Measurements from ENCODE around the gene ZBTB5. TPM values are rescaled to one million over a fixed set of nuclear protein-coding genes. Genes with fewer than 3 reads are reported as not detected.

Gene ZBTB5
- total and polyA plus RNA-seq, 2 of the 4 experiments (the other 2 are of a cell fraction): 6.3 to 9.1 TPM

DNA sequence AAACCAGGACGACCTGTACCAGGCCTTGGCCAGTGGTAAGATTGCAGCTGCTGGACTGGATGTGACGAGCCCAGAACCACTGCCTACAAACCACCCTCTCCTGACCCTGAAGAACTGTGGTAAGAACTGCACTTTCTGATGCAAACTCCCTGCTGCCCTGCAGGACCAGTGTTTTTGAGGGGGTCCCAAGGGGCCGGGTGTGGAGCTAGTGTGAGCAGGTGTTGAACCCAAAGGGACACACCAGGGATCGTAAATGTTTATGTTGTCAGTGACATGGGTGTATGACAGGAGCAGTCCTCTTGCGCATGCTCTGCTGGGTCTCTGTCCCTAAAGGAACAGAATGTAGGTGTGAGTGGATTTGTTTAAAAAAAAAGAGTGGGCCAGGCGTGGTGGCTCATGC is 33.2 kb downstream of the ZBTB5 start:
- H2BK5ac ChIP-seq (ENCODE audit: low read depth, low read length, poor library complexity, severe bottlenecking): no peak overlapping the region
- dilution Hi-C loops (cut with HindIII; ENCODE audit: low sequenced_read_pairs, unreplicated experiment) (no loop called here), intact Hi-C loops (cut with micrococcal nuclease) (no loop called here), in situ Hi-C loops (cut with MboI; ENCODE audit: low sequenced_read_pairs) (no loop called here)
- ChIA-PET CTCF (no interaction called here), POLR2A (ENCODE audit: unreplicated experiment) (no interaction called here)
- DNase-seq (no peak), ATAC-seq (ENCODE audit: low read depth) (no peak)
- H2BK20ac ChIP-seq (ENCODE audit: low read depth, low read length): no peak overlapping the region
- H3K56ac ChIP-seq (ENCODE audit: extremely low read depth, insufficient read depth, low read length): no peak overlapping the region
- WGBS, 2 experiments (ENCODE audit: extremely low coverage in 2 of 2, insufficient read length in 1 of 2): 100% methylated on average over 2 of the region's 6 CpGs; no CpG with 5 or more reads in 1 of the 2 experiments
- H2BK120ac ChIP-seq (ENCODE audit: low read depth, low read length): no peak overlapping the region
- no peak overlapping the region for H3K9ac ChIP-seq (ENCODE audit: low read depth, low read length)
- H3K18ac ChIP-seq (ENCODE audit: low read depth, low read length): no peak overlapping the region
- no peak overlapping the region for H2AK9ac ChIP-seq (replicated peaks; ENCODE audit: low read depth, low read length, poor library complexity)
- TF ChIP-seq SMC3 (IDR thresholded peaks at IDR 0.05; ENCODE audit: low read depth, low read length) (no peak), MXI1 (IDR thresholded peaks at IDR 0.05; ENCODE audit: borderline replicate concordance, low read depth, low read length) (no peak), BHLHE40 (IDR thresholded peaks at IDR 0.05; ENCODE audit: low read depth, low read length) (no peak), CHD1 (IDR thresholded peaks at IDR 0.05; ENCODE audit: low read depth, low read length) (no peak), MAFK (IDR thresholded peaks at IDR 0.05; ENCODE audit: low read depth, low read length) (no peak), NFE2L2 (IDR thresholded peaks at IDR 0.05; ENCODE audit: low read depth, low read length) (no peak), POLR2A (IDR thresholded peaks at IDR 0.05; ENCODE audit: low read depth, low read length) (no peak), RFX5 (IDR thresholded peaks at IDR 0.05; ENCODE audit: low read depth, low read length) (no peak), RAD21 (IDR thresholded peaks at IDR 0.05; ENCODE audit: low read length) (no peak), RCOR1 (IDR thresholded peaks at IDR 0.05; ENCODE audit: insufficient replicate concordance, low read length) (no peak), CEBPB (IDR thresholded peaks at IDR 0.05; ENCODE audit: low read depth, low read length) (no peak)
- TF ChIP-seq, protein P1, sequence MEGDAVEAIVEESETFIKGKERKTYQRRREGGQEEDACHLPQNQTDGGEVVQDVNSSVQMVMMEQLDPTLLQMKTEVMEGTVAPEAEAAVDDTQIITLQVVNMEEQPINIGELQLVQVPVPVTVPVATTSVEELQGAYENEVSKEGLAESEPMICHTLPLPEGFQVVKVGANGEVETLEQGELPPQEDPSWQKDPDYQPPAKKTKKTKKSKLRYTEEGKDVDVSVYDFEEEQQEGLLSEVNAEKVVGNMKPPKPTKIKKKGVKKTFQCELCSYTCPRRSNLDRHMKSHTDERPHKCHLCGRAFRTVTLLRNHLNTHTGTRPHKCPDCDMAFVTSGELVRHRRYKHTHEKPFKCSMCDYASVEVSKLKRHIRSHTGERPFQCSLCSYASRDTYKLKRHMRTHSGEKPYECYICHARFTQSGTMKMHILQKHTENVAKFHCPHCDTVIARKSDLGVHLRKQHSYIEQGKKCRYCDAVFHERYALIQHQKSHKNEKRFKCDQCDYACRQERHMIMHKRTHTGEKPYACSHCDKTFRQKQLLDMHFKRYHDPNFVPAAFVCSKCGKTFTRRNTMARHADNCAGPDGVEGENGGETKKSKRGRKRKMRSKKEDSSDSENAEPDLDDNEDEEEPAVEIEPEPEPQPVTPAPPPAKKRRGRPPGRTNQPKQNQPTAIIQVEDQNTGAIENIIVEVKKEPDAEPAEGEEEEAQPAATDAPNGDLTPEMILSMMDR (conservative IDR thresholded peaks at IDR 0.05; ENCODE audit: low read depth, low read length): no peak
- TF ChIP-seq, protein P2, sequence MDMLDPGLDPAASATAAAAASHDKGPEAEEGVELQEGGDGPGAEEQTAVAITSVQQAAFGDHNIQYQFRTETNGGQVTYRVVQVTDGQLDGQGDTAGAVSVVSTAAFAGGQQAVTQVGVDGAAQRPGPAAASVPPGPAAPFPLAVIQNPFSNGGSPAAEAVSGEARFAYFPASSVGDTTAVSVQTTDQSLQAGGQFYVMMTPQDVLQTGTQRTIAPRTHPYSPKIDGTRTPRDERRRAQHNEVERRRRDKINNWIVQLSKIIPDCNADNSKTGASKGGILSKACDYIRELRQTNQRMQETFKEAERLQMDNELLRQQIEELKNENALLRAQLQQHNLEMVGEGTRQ (IDR thresholded peaks at IDR 0.05; ENCODE audit: low read depth, low read length): no peak
- no peak overlapping the region for H2AK5ac ChIP-seq (ENCODE audit: low read depth, low read length)
- H3K79me1 ChIP-seq (ENCODE audit: low read depth in 1 of 2, low read length in 2 of 2): peaks cover 33 to 37% of the 10 kb centered on the region in 2 experiments
- peaks cover 3% of the 10 kb centered on the region; the same call in 1 of the 2 replicates for H3K9me1 ChIP-seq (ENCODE audit: insufficient read depth, low read length)
- H3K4me2 ChIP-seq (ENCODE audit: low read depth, low read length): no peak overlapping the region
- H4K5ac ChIP-seq (ENCODE audit: low read depth, low read length): no peak overlapping the region
- no peak overlapping the region for H4K91ac ChIP-seq (ENCODE audit: insufficient read depth, low read depth, low read length)
- no peak overlapping the region for H2BK15ac ChIP-seq (ENCODE audit: low read depth, low read length)
- peaks cover 11% of the 10 kb centered on the region; the same call in 1 of the 2 replicates for H4K20me1 ChIP-seq (ENCODE audit: insufficient read depth, low read length)
- H2AFZ ChIP-seq (replicated peaks; ENCODE audit: low read length, poor library complexity): no peak overlapping the region
- no peaks in the 10 kb centered on the region for H3K27me3 ChIP-seq (ENCODE audit: control insufficient read depth, insufficient read depth, low read length)
- peaks cover 57% of the 10 kb centered on the region for H3K36me3 ChIP-seq (ENCODE audit: control insufficient read depth, insufficient read depth, low read length)
- H3K4me1 ChIP-seq (ENCODE audit: control insufficient read depth, insufficient read depth, low read length): peaks cover 4% of the 10 kb centered on the region; the same call in 1 of the 2 replicates
- no TSS peak for BruUV-seq (replicated peaks)
- no peaks in the 10 kb centered on the region for H3K9me3 ChIP-seq (ENCODE audit: control insufficient read depth, insufficient read depth, low read length)
- H3K4ac ChIP-seq (ENCODE audit: low read depth, low read length): no peak overlapping the region
- H3K23ac ChIP-seq (ENCODE audit: low read depth, low read length): no peak overlapping the region
- H4K8ac ChIP-seq (ENCODE audit: low read depth in 2 of 2, low read length in 2 of 2): no peak overlapping the region
- H3K4me3 ChIP-seq (ENCODE audit: insufficient read depth, low read depth, low read length): no peak overlapping the region
- no peak overlapping the region for H3K14ac ChIP-seq (replicated peaks; ENCODE audit: low read depth, low read length)
- H3K27ac ChIP-seq (ENCODE audit: insufficient read depth, low read length): no peak overlapping the region

All from IMR-90 (cell line).